NCI-H748 (cell line): Measurements from ENCODE around the gene BMPR1A.

Experiments
- DNase-seq: peaks from one replicate; lab custom pipeline; 2025; ENCODE audit not compliant: unreplicated experiment; lab: John Stamatoyannopoulos, UW

The BMPR1A gene

GRCh38 chr10:86799188-86799845, 42.9 kb downstream of the BMPR1A start:
- DNase-seq = no peak

DNA sequence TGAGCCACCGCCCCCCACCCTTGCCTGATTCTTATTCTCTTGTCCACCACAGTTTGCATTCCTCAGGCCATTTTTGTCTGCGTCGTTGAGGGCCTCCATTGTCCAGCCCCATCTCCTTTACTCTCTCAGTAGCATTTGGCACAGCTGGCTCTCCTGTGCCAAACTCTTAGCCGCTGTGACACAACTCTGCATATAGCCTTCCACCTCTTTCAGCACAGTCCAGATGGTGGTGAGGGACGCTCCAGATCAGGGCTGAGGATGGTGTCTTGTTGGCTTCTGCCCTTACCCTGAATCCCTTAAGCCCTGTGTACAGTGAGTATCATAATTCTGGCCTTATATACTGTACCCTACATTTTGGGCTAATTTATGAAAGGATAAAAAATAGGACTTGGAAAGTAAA, 45.6 kb downstream of the BMPR1A start:
- DNase-seq = no peak

- no peak for DNase-seq
These were observed 46.2 kb downstream of the BMPR1A start for GRCh38 chr10:86802473-86803108.

- DNase-seq = no peak
These were observed 46.7 kb downstream of the BMPR1A start for GRCh38 chr10:86803156-86803555.

- DNase-seq = no peak
These were observed 48.4 kb downstream of the BMPR1A start for GRCh38 chr10:86804805-86805204.

DNA sequence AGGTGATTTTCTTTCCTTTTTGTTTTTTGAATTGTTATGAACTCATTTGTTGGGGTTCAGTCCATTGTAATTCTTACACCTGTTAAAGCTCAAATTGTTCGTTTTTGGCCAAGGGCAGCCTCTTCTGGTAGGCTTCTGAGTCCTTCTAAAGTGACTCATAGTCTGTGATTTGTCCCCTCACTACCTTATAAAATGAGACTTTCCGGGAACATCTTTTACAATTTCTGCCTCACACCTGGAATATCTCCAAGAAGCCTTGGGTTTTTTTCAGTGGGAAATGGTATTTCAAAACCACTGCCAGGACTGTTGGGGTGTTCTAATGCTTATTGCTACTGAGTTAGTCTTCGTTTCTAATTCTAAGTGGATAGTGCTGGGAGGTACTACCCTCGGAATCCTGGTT, 56.7 kb downstream of the BMPR1A start:
- DNase-seq = no peak

- no peak for DNase-seq
These were observed 57.6 kb downstream of the BMPR1A start for GRCh38 chr10:86813982-86814381.

DNA sequence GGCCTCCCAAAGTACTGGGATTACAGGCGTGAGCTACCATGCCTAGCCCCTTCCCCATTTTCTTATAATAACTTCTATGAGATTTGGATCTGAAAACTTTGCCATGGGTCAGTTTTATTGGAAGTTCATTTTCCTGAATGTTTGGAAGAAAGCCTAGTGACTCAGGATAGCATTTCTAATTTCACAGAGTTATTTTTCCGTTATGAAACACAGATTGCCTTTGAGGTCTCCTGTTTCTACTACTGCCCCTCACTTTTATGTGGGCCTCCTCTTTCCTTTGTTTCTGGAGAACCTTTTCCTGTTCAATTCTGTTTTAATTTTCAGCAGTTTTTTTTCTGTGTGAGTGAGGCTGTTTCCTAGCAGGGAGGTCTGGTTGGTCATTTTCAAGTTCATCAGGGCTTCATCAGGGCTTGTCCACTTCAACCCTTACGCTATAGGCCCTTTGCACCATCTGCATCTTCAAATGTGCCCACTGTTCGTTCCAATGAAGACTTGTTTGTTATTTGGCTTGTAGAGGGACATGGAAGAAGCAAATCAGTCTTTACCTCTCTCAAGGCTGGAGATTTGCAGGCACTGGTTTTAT, 58.7 kb downstream of the BMPR1A start:
- DNase-seq = no peak

- DNase-seq = no peak
These were observed 59.2 kb downstream of the BMPR1A start for GRCh38 chr10:86815640-86816039.

GRCh38 chr10:86817246-86817645, 60.8 kb downstream of the BMPR1A start:
- DNase-seq = no peak

DNA sequence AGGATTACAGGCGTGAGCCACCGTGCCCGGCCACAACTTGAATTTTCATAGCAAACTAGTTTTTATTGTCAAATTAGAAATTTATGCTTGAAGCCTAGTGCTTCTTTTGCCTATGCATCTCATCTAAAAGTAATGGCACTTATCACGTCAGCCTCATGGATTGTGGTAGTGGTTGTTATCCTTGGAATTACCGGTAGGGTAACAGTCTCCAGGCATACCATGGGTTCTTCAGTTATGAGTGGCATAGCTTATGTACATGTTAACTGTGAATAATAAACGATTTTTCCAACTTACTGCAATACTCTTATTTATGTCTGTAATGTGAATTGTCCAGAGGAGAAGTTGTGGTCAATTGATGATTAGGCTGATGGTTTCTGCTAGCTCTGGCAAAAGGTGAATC, 63.1 kb downstream of the BMPR1A start:
- DNase-seq = no peak

GRCh38 chr10:86820509-86820908, 64.1 kb downstream of the BMPR1A start:
- DNase-seq = no peak

DNA sequence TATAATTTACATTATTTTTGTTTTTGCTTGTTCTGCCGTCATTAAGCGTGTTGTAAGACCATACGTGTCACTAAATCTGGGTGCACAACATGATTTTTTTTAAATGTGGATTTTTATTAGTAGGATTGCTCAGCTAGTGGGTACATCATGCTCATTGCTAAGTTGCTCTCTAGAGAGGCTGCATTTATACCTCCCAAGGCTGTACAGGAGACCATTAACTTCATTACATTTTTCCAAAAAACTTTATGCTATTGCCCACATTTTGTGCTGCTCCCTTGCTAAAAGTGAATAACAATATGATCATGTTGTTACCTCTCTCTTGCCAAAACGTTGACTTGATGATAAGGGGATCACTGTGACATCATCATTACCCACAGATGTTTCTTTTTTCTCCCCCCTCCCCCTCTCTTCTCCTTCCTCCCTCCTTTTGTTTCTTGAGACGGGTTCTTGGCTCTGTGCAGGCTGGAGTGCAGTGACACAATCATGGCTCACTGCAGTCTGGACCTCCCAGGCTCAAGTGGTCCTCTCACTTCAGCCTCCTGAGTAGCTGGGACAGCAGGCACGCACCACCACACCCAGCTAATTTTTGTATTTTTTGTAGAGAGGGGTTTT, 65.1 kb downstream of the BMPR1A start:
- DNase-seq = no peak

DNA sequence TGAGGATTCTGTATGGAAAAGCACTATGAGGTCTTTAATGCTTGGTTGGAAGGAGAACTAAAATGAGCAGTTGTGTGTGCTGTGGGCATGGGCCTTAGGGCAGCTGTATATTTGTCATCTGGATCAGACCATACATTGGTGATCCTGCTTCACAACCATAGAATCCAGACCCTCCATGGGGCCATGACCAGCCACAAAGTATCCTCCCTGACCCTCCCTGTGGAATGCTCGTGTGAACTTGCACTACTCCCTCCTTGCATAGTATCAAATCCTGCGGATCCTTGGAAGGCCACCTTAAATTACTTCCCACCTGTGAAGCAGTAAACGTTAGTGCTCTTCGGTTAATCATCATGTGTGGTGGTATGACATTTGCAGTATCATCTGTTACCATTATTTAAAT, 67.1 kb downstream of the BMPR1A start:
- DNase-seq = no peak

DNA sequence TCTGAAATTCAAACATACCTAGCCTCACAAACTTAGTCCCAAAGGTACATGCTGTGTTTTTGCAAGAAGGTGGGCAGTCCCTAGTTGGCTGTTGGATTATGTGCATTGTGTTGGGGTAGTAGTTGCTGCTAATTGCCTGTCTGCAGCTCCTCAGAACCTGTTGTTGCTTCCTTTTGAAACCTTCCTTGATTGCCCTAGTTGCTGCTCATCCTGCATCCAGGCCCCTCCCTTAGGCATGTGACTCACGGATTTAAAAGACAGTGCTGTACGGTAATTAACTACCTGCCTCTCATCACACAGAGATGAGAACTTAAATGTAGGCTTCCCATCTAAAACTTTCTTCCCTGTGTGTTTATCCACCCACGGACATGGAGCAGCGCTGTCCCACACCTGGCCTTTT, 67.7 kb downstream of the BMPR1A start:
- DNase-seq = no peak

GRCh38 chr10:86825366-86825765, 68.9 kb downstream of the BMPR1A start:
- no peak for DNase-seq

DNA sequence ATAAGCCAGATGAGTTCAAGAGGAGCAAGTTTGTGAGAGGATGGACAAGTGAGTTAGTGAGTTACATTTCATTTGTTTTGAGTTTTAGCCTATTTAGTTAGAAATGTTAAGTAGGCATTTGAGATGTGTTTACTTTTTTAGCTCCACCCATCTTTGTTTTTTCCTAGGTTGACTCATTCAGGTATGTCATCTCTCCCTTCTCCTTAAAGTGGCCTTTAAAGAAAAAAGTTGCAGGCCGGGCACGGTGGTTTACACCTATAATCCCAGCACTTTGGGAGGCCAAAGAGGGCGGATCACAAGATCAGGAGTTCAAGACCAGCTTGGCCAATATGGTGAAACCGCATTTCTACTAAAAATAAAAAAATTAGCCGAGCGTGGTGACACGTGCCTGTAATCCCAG, 71.2 kb downstream of the BMPR1A start:
- no peak for DNase-seq

DNA sequence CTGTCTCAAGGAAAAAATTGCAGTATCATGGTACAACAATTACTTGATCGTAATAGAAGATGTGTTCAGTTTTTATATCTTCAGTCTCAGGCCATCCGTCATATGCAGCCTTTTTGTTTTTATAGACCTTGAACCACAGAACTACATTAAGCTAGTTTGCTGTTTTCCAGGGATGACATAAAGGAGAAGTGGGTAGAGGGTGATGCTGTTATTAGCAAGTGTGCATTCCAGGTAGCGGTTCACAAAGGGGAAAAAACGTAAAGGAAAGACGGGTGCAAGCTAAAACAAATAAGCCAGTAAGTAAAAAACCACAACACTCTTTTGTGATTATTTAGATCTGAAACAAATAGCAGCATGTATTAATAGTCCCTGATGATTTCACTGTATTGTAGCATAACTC, 71.7 kb downstream of the BMPR1A start:
- no peak for DNase-seq

- DNase-seq = no peak
These were observed 73.1 kb downstream of the BMPR1A start for GRCh38 chr10:86829472-86829871.

- no peak for DNase-seq
These were observed 73.7 kb downstream of the BMPR1A start for GRCh38 chr10:86830043-86830591.

DNA sequence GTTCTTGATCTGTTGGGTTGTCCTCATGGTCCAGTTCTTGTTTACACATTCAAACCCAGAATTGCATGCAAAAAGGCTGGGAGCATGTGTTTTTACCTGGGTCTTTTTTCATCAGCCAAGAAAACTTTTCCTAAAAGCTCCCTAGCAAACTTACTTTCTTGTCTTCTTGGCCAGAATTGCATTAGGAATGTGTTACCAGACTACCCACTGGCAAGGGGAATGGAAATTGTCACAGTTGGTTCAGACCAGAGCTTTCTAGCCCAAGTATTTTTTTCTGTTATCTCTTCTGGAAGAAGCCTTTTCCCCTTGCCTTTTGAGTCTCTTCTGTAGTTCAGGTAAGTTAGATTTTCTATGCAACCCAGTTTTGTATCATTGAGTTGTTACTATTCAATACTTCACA, 77.5 kb downstream of the BMPR1A start:
- DNase-seq = no peak

- no peak for DNase-seq
These were observed 79.6 kb downstream of the BMPR1A start for GRCh38 chr10:86836044-86836443.
